GM21381 (cell line): ENCODE measurements around the gene ITPK1.

Experiments used
- ATAC-seq: cut with Tn5 transposase; IDR thresholded peaks from one replicate; pipeline ENCODE4 v1.9.1; 2021; ENCODE audit warnings: mild to moderate bottlenecking, moderate library complexity; ENCODE audit not compliant: unreplicated experiment

The ITPK1 gene

GRCh38 chr14:93031505-93032315 lies 84.0 kb downstream of the ITPK1 start:
- ATAC-seq = no peak

- no peak for ATAC-seq
Measured at GRCh38 chr14:93030761-93031160, 85.0 kb downstream of the ITPK1 start.

- ATAC-seq = no peak
Measured at GRCh38 chr14:93029911-93030508, 85.7 kb downstream of the ITPK1 start.

- no peak for ATAC-seq
Measured at GRCh38 chr14:93029417-93029816, 86.3 kb downstream of the ITPK1 start.

- no peak for ATAC-seq
Measured at GRCh38 chr14:93028724-93029076, 87.0 kb downstream of the ITPK1 start.

GRCh38 chr14:93027810-93028723 lies 87.7 kb downstream of the ITPK1 start:
- no peak for ATAC-seq

- no peak for ATAC-seq
Measured at GRCh38 chr14:93026339-93026738, 89.4 kb downstream of the ITPK1 start.

GRCh38 chr14:93025055-93025454 lies 90.7 kb downstream of the ITPK1 start:
- ATAC-seq = no peak

GRCh38 chr14:93024493-93024892 lies 91.2 kb downstream of the ITPK1 start:
- ATAC-seq = no peak

- no peak for ATAC-seq
Measured at GRCh38 chr14:93023802-93024434, 91.8 kb downstream of the ITPK1 start.

GRCh38 chr14:93023039-93023438 lies 92.7 kb downstream of the ITPK1 start:
- ATAC-seq = no peak

GRCh38 chr14:93019970-93020369 lies 95.8 kb downstream of the ITPK1 start:
- ATAC-seq = no peak

GRCh38 chr14:93019367-93019843 lies 96.3 kb downstream of the ITPK1 start:
- ATAC-seq = no peak

- no peak for ATAC-seq
Measured at GRCh38 chr14:93018366-93018765, 97.4 kb downstream of the ITPK1 start.

GRCh38 chr14:93017898-93018297 lies 97.8 kb downstream of the ITPK1 start:
- ATAC-seq = no peak

GRCh38 chr14:93017301-93017797 lies 98.4 kb downstream of the ITPK1 start:
- no peak for ATAC-seq

- ATAC-seq = no peak
Measured at GRCh38 chr14:93016275-93016845, 99.4 kb downstream of the ITPK1 start.

- ATAC-seq = no peak
Measured at GRCh38 chr14:93015505-93015904, 100.2 kb downstream of the ITPK1 start.

- no peak for ATAC-seq
Measured at GRCh38 chr14:93015064-93015463, 100.7 kb downstream of the ITPK1 start.
